ACHN (cell line): Measurements from ENCODE around the gene PDE3B.
"Not testable (repeated sequence)": the region's sequence is repeated elsewhere in the genome, so short reads cannot be mapped to it uniquely, and the experiment has no call there.

Experiments used
- DNase-seq: peaks from one replicate; pipeline ENCODE4 v3.0.0-alpha.2; 2015
- in situ Hi-C: cut with HindIII; loops from 2 replicates; pipeline ENCODE4 v1.10.0; 2017; ENCODE audit warnings: low sequenced_read_pairs, low pct_ligation_motif_present, low pct_unique_long_range_greater_than_20kb

Gene PDE3B

GRCh38 chr11:14715669-14716068 is 72.1 kb downstream of the PDE3B start:
- in situ Hi-C loops, DNase-seq: not testable (repeated sequence)

DNA sequence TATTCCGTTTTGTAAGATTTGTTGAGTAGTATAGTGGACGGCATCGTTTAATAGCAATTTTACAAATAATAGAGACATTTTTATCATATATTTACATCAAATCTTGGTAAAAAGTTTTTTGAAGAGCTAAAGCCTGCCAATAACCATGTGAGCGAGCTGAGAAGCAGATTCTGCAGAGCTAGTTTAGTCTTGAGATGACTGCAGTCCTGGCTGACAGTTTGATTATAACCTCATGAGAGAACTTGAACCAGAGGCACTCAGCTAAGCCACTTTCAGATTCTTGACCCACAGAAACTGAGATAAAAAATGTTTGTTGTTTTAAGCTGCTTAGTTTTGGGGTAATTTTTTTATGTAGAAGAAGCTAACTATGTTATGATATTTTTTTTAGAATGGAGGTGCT is 78.9 kb downstream of the PDE3B start:
- no peak for DNase-seq
- in situ Hi-C loops = no loop called here

GRCh38 chr11:14725150-14725549 is 81.5 kb downstream of the PDE3B start:
- no peak for DNase-seq
- in situ Hi-C loops = no loop called here

GRCh38 chr11:14727215-14727614 is 83.6 kb downstream of the PDE3B start:
- in situ Hi-C loops = no loop called here
- no peak for DNase-seq

- in situ Hi-C loops = no loop called here
- DNase-seq = no peak
Measured at GRCh38 chr11:14727746-14728145, 84.1 kb downstream of the PDE3B start.

DNA sequence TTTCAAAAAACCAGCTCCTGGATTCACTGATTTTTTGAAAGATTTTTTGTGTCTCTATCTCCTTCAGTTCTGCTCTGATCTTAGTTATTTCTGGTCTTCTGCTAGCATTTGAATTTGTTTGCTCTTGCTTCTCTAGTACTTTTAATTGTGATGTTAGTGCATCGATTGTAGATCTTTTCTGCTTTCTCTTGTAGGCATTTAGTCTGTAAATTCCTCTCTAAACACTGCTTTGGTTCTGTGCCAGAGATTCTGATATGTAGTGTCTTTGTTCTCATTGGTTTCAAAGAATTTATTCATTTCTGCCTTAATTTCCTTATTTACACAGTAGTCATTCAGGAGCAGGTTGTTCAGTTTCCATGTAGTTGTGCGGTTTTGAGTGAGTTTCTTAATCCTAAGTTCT is 96.9 kb downstream of the PDE3B start:
- DNase-seq, in situ Hi-C loops: not testable (repeated sequence)

DNA sequence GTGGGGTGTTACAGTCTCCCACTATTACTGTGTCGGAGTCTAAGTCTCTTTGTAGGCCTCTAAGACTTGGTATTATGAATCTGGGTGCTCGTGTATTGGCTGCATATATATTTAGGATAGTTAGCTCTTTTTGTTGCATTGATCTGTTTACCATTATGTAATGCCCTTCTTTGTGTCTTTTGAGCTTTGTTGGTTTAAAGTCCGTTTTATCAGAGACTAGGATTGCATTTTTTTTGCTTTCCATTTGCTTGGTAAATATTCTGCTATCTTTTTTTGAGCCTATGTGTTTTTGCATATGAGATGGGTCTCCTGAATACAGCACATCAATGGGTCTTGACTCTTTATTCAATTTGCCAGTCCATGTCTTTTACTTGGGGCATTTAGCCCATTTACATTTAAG is 97.6 kb downstream of the PDE3B start:
- in situ Hi-C loops = no loop called here
- no peak for DNase-seq

DNA sequence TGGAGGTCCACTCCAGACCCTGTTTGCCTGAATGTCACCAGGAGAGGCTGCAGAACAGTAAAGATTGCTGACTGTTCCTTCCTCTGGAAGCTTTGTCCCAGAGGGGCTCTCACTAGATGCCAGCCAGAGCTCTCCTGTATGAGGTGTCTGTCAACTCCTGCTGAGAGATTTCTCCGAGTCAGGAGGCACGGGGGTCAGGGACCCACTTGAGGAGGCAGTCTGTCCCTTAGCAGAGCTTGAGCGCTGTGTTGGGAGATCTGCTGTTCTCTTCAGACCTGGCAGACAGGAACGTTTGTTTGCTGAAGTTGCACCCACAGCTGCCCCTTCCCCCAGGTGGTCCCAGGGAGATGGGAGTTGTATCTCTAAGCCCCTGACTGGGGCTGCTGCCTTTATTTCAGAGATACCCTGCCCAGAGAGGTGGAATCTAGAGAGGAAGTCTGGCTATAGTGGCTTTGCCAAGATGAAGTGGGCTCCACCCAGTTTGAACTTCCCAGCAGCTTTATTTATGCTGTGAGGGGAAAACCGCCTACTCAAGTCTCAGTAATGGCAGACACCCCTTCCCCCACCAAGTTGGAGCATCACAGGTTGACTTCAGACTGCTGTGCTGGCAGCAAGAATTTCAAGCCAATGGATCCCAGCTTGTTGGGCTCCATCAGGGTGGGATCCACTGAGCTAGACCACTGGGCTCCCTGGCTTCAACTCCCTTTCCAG is 99.4 kb downstream of the PDE3B start:
- DNase-seq = no peak
- in situ Hi-C loops = no loop called here

DNA sequence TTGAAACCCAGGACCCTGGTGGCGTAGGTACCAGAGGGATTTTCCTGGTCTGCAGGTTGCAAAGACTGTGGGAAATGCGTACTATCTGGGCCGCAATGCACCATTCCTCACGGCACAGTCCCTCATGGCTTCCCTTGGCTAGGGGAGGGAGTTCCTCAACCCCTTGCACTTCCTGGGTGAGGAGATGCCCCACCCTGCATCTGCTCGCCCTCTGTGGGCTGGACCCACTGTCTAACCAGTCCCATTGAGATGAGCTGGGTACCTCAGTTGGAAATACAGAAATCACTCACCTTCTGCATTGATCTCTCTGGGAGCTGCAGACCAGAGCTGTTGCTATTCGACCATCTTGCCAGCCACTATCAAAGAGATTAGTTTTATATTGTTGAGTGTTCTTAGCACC is 100.1 kb downstream of the PDE3B start:
- DNase-seq, in situ Hi-C loops: not testable (repeated sequence)

DNA sequence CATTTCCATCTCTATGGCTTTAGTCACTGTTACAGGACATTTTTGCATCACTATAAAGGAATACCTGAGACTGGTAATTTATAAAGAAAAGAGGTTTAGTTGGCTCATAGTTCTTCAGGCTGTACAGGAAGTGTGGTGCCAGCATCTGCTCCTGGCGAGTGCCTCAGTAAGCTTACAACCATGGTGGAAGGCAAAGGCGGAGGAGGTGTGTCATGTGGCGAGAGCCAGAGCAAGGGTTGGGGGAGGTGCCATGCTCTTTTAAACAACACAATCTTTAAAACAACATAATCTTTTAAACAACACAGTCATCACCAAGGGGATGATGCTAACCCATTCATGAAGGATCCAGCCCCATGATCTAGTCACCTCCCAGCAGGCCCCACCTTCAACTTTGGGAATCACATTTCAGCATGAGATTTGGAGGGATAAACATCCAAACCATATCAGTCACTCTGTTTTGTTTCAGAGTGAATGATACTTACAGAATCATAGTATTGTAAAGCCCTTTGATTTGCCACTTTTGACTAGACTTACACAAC is 103.3 kb downstream of the PDE3B start:
- in situ Hi-C loops = no loop called here
- no peak for DNase-seq

GRCh38 chr11:14748090-14748489 is 104.5 kb downstream of the PDE3B start:
- in situ Hi-C loops = no loop called here
- DNase-seq = no peak

- DNase-seq = no peak
- in situ Hi-C loops = no loop called here
Measured at GRCh38 chr11:14750911-14751310, 107.3 kb downstream of the PDE3B start.

- no peak for DNase-seq
Measured at GRCh38 chr11:14751975-14752407, 108.4 kb downstream of the PDE3B start.

GRCh38 chr11:14755140-14755539 is 111.5 kb downstream of the PDE3B start:
- in situ Hi-C loops = no loop called here

More at GRCh38 chr11:14751975-14752407, 108.4 kb downstream of the PDE3B start:
- in situ Hi-C loops = no loop called here

GRCh38 chr11:14756349-14756748 is 112.7 kb downstream of the PDE3B start:
- in situ Hi-C loops = no loop called here
- DNase-seq = no peak

More at GRCh38 chr11:14755140-14755539, 111.5 kb downstream of the PDE3B start:
- DNase-seq = no peak

- DNase-seq, in situ Hi-C loops: not testable (repeated sequence)
Measured at GRCh38 chr11:14759300-14760012, 115.9 kb downstream of the PDE3B start.

DNA sequence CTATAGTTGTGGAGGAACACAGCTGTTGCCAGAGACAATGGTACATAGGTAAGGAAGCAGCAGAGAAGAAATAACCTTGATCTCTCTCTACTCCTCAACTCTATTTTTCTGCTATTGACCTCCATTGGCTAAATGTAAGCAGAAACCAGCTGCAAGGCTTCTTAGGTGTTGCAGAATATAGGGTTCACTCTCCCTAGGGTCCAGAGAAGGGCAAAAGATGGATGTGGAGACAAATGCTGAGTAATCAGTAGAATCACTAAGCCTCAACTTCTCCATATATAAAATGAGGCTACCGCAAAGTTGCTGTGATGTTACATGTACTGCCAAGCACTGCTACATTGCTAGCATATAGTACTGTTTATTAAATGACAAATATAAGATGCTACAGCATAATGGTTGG is 120.6 kb downstream of the PDE3B start:
- DNase-seq = no peak
- in situ Hi-C loops = no loop called here

- DNase-seq = no peak
- in situ Hi-C loops = no loop called here
Measured at GRCh38 chr11:14764579-14765527, 121.2 kb downstream of the PDE3B start.

DNA sequence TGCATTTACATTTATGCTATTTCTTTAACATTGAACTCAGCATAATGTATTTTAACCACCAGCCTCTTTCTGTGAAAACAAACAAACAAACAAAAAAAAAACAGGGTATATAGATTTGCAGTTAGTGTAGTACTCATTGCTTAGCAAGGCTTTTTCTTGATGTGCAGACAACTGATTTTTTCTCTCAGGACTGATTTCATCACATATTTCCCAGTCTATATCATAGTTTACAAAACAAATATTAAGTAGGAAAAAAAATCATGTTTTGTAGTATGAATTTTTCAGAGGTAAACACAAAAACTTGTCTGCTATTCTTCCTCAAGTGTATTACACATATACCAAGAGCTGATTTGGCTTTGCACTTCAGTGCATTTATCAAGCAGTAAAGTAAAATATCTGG is 123.0 kb downstream of the PDE3B start:
- in situ Hi-C loops = no loop called here

More for the DNA sequence above, 123.0 kb downstream of the PDE3B start:
- no peak for DNase-seq
